Measurements from ENCODE around the gene RAD51B. TPM values are rescaled to one million over a fixed set of nuclear protein-coding genes. Genes with fewer than 3 reads are reported as not detected.

RAD51B gene
- total and polyA plus RNA-seq, 3 donors from 2014 or later: 5.5 to 22.5 (median 19.1) TPM

- DNase-seq: no peak
- H3K4me3 ChIP-seq: no peak overlapping the region
- intact Hi-C loops (cut with DNase I; ENCODE audit: low total_unique reads): loop anchor here (5.0 kb wide), 1 partner anchor 890 kb away; no protein-coding TSS in a partner anchor
- no peak overlapping the region for H3K27ac ChIP-seq
- 67 to 88% methylated on average over 1 to 4 of the region's 4 CpGs for WGBS, 2 donors
- H3K36me3 ChIP-seq (ENCODE audit: low read depth, missing control alignments): no peaks in the 10 kb centered on the region
- no peaks in the 10 kb centered on the region for H3K4me1 ChIP-seq
- TF ChIP-seq CTCF (IDR thresholded peaks at IDR 0.05) (no peak), POLR2A (IDR thresholded peaks at IDR 0.05) (no peak)
- H3K9me3 ChIP-seq: no peaks in the 10 kb centered on the region
- no peaks in the 10 kb centered on the region for H3K27me3 ChIP-seq
Measured at GRCh38 chr14:67932708-67933246, 113.2 kb downstream of the RAD51B start.

GRCh38 chr14:67933266-67933665, 113.7 kb downstream of the RAD51B start:
- no peaks in the 10 kb centered on the region for H3K4me1 ChIP-seq
- H3K27ac ChIP-seq: no peak overlapping the region
- H3K4me3 ChIP-seq: no peak overlapping the region
- TF ChIP-seq POLR2A (IDR thresholded peaks at IDR 0.05) (no peak), CTCF (IDR thresholded peaks at IDR 0.05) (no peak)
- DNase-seq: no peak
- intact Hi-C loops (cut with DNase I; ENCODE audit: low total_unique reads): loop anchor here (5.0 kb wide), 1 partner anchor 889 kb away; no protein-coding TSS in a partner anchor
- no peaks in the 10 kb centered on the region for H3K9me3 ChIP-seq
- H3K36me3 ChIP-seq (ENCODE audit: low read depth, missing control alignments): no peaks in the 10 kb centered on the region
- H3K27me3 ChIP-seq: no peaks in the 10 kb centered on the region

GRCh38 chr14:67934087-67934486, 114.5 kb downstream of the RAD51B start:
- WGBS, 2 donors: 44 to 53% methylated on average over 1 of the region's 1 CpG
- TF ChIP-seq CTCF (IDR thresholded peaks at IDR 0.05): peak; percentile 64 to 91 (median 86)
- no peak for TF ChIP-seq POLR2A (IDR thresholded peaks at IDR 0.05)
- Histone ChIP-seq H3K9me3 (no peaks in the 10 kb centered on the region), H3K27ac (peak overlapping the region in 1 of 2 donors; percentile 57), H3K4me1 (no peaks in the 10 kb centered on the region), H3K27me3 (no peaks in the 10 kb centered on the region), H3K36me3 (ENCODE audit: low read depth, missing control alignments) (no peaks in the 10 kb centered on the region), H3K4me3 (no peak overlapping the region)
- intact Hi-C loops (cut with DNase I; ENCODE audit: low total_unique reads): loop anchor here (5.0 kb wide), 1 partner anchor 888 kb away; no protein-coding TSS in a partner anchor
- peak; percentile 40 for DNase-seq

GRCh38 chr14:67934862-67935261, 115.3 kb downstream of the RAD51B start:
- no peaks in the 10 kb centered on the region for H3K27me3 ChIP-seq
- no peaks in the 10 kb centered on the region for H3K9me3 ChIP-seq
- no peak for DNase-seq
- TF ChIP-seq POLR2A (IDR thresholded peaks at IDR 0.05) (no peak), CTCF (IDR thresholded peaks at IDR 0.05) (no peak)
- no peaks in the 10 kb centered on the region for H3K4me1 ChIP-seq
- no peak overlapping the region for H3K4me3 ChIP-seq
- intact Hi-C loops (cut with DNase I; ENCODE audit: low total_unique reads): loop anchor here (5.0 kb wide), 1 partner anchor 887 kb away; no protein-coding TSS in a partner anchor
- peak overlapping the region in 1 of 2 donors; percentile 57 for H3K27ac ChIP-seq
- H3K36me3 ChIP-seq (ENCODE audit: low read depth, missing control alignments): no peaks in the 10 kb centered on the region
- 91 to 100% methylated on average over 1 of the region's 1 CpG for WGBS, 2 donors

GRCh38 chr14:67935371-67935770, 115.8 kb downstream of the RAD51B start:
- intact Hi-C loops (cut with DNase I; ENCODE audit: low total_unique reads): no loop called here
- no peaks in the 10 kb centered on the region for H3K27me3 ChIP-seq
- TF ChIP-seq CTCF (IDR thresholded peaks at IDR 0.05) (no peak), POLR2A (IDR thresholded peaks at IDR 0.05) (no peak)
- H3K4me3 ChIP-seq: no peak overlapping the region
- DNase-seq: no peak
- no peaks in the 10 kb centered on the region for H3K9me3 ChIP-seq
- no peaks in the 10 kb centered on the region for H3K4me1 ChIP-seq
- 87 to 88% methylated on average over 2 of the region's 2 CpGs for WGBS, 2 donors
- no peaks in the 10 kb centered on the region for H3K36me3 ChIP-seq (ENCODE audit: low read depth, missing control alignments)
- no peak overlapping the region for H3K27ac ChIP-seq
